Myocyte (in vitro differentiated cells): ENCODE measurements around the gene STXBP3. TPM values are rescaled to one million over a fixed set of nuclear protein-coding genes. Genes with fewer than 3 reads are reported as not detected.

ENCODE experiments used
- DNase-seq: peaks from one replicate; pipeline ENCODE4 v3.0.0-alpha.2; 2012; ENCODE audit warnings: low read depth
- total RNA-seq: library from RNA; depleted of rRNA; stranded (reverse); fragments of >200 nt; gene quantifications from 2 replicates; pipeline ENCODE4 v1.2.3, GENCODE V29; 2014

STXBP3 gene
- total RNA-seq, 1 donor from 2014 or later: 40.0 TPM

DNA sequence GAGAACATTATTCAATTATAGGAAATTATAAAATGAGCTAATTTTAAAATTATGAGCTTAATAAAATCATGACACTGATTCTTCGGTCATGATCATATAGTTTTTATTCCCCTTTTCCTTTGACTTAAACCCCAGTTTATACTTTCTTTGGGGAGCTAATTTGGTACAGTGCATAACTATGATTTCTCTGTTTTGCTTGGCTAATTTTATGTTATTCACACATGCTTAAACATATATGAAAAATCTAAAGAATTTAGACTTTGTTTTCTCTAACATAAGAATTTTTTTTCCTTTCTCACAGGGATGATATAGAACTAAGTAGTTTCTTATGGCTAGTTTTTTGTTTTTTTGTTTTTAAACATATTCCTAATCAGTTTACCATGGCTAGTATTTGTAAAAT is 52.5 kb downstream of the STXBP3 start:
- DNase-seq: no peak

DNA sequence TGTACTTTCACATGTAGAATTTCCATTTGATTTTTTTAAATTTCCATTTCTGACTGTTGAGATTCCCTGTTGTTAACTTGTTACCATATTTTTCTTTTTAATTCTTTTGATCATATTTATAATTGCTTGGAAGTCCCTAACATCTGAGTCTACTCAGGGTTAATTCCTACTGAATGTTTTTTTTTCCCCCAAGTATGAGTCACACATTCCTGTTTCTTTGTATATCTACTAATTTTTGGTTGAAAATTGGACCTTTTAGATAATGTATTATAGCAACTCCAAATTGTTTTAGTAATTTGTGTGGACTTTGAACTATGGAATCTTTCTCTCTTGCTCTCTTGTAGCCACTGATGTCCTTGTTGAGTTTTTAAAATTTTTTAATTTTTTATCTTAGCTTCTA is 54.6 kb downstream of the STXBP3 start:
- DNase-seq: no peak

DNA sequence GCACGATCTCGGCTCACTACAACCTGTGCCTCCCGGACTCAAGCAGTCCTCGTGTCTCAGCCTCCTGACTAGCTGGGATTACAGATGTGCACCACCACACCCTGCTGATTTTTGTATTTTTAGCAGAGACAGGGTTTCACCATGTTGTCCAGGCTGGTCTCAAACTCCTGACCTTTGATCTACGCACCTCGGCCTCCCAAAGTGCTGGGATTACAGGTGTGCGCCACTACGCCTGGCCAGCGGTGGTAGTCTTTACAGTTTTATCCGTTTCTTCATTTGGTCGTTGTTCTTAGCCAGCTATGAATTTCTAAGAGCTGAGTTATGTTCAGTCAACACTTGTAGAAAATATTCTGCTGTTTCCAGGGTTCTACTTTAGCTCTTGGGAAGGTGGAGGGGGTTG is 57.1 kb downstream of the STXBP3 start:
- no peak for DNase-seq

DNA sequence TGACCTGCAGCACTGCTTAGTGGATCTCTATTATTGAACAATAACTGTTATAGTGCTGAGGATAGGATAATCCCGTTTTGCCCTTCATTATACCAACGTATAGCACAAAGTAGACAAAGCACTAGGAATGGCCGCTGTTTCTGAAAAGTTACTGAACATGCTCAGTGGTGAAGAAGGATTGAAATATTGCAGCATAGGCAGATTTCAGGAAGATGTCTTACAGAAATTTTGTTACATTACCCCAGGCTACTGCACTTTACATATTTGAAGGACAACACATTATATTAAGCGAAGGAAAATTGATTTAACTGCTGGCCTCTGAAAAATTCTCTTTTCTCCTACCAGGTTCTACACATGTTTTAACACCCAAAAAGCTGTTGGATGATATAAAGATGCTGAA is 62.0 kb downstream of the STXBP3 start:
- no peak for DNase-seq

DNA sequence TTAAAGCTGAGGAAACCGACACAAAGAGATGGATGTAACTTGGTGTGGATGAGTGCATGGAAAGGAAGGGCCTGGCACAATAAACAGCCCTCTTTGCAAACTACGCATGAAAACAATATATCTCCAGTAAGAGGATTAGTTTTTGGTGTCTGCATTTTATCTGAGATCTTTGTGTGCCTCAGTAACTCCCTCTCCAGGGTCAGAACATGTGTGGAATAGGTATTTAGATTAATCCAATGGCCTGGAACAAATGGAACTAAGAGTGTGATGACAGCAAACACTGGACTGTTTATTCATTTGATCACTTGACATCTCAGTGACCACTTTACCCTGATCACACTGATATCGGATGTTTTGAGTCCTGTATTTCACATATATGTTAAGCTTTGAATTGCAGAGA is 65.1 kb downstream of the STXBP3 start:
- no peak for DNase-seq

DNA sequence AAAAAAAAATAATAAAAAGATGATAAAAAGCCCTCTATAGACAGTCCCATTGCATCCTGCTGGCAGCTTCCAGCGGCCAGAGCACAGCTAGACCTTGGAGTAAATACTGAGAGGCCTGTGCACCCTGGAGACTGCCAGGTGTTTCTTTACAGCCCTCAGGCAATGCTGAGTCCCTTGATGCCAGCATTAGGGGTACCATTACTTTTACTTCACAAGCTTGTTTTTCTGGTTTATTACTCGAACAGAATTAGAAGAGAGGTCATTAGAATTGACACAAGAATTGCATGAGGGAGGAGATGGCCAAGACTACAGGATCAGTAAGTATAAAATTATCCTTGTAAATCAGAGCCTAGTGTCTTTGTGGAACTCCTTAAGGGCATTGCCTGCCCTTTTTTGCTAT is 66.9 kb downstream of the STXBP3 start:
- no peak for DNase-seq

DNA sequence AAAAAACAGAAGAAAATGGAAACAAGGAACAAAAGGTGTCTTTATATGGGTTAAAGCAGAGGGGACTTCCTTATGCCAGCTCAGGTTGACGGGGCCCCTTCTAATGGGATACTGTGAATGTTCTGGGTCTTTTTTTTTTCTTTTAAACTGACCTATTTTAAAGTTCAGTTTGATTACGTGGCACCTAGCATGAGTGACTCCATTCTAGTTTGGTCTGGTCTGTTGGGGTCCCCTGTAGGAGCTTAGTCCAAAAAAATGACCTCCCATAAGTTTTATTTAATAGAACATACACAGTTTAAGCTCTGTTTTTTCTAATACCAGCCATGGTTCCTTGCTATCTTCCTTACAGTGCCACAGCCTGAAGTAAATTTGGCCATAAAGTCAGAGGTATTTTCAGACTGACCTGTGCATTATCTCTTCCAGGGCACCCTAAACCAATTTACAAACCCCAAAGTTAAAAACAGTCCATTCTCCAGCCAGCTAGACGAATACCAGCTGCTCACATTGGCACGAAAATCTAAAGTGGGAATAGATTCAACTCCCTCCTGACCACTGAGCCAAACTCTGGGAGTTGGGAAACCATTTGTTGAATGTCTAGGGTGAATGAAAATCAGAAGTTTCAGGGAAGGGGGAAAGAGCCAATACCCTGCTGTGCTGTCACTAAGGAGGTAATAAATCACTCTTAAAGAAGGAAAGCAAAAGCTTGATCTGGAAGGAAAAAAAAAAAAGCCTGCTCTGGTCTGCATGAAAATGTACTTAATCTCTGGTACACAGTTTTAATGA is 68.1 kb downstream of the STXBP3 start:
- DNase-seq: peak; percentile 89

DNA sequence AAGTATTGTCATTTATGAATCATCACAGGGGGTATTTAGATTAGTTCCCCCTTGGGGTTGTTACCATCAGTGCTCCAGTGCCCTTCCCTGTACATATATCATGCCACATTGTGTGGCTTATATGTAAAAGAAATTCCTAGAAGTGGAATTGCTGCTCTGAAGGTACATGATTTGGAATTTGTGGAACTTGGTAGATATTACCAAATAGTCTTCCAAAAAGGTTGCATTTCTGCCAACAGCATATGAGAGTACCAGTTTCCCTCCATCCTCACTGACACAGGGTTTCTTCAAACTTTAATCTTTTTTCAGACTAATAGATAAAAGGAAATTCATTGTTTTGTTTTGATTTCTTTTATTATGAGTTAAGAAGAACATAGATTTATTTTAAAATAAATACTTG is 69.1 kb downstream of the STXBP3 start:
- peak; percentile 37 for DNase-seq

DNA sequence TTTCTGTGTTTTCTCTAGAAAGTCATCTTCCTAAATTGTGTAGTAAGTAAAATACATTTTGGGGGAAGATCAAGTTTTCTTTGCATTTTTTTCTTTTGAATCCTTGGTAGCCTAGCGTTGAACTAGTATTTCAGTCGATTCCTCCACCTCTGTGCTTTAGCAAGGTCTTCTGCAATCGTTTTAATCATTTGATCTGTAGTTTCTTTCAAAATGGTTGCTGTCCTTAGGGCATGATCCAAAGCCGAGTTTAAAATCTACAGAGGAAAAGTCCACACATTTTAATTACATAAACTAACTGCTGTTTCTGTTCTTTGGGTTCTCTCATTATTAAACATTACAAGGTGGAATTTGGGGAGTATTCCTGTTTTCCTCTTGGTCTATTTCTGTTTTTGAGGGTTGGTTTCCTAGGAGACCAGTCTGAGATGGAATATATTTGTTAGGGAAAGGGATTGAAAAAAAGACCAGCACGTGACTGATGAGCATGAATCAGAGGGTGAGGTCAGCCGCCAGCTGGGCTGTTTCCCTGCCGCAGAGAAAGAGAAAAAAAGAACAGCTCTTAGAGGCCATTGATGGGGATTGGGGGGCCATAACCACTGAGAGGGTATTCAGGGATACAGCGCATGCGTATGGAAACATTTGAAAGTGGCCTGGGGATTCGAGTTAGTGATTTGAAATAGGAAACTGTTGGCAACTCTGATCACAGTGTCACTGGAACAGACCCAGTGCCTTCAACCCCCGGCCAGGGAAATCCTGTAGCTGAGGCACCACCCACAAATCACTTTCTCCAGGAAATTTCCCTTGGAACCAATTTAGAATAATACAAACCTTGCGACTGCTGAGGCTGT is 69.8 kb downstream of the STXBP3 start:
- DNase-seq: peak; percentile 97

DNA sequence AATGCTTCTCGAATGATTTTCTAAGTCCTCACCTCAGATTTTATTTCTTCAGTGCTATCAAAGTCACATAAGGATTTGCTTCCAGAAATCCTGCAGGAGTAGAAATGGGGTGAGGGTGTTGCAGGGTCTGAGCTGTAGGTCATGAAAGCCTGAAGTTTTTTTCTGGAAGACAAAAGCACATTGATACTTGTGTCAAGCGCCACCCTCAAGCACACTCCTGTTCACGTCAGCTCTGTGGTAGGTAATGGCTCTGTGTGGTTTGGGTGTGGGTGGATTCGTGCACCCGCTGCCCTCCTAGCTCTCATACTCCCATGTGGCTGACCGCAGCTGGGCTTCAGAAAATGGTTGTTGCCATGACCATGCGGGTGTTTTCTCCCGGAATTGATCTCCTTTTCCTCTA is 70.5 kb downstream of the STXBP3 start:
- DNase-seq: peak; percentile 97

DNA sequence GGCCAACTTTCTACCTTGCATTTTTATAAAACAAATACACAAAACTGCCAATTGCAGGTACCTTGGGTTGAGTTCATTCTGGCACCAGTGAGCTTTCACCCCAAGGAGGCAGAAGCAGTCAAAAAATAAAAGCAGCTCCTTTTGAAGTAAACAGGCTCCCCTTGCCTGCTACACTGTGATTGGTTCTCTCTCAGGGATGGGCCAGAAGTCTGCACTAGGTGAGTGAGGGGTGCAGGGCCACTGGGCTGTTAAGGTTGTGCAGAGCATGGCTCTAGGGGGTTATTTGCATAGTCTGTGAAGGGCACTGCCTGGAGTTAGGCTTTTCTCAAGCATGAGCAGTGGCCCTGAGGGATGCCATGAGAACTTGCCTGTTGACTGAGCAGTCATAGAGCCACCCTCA is 71.3 kb downstream of the STXBP3 start:
- no peak for DNase-seq

DNA sequence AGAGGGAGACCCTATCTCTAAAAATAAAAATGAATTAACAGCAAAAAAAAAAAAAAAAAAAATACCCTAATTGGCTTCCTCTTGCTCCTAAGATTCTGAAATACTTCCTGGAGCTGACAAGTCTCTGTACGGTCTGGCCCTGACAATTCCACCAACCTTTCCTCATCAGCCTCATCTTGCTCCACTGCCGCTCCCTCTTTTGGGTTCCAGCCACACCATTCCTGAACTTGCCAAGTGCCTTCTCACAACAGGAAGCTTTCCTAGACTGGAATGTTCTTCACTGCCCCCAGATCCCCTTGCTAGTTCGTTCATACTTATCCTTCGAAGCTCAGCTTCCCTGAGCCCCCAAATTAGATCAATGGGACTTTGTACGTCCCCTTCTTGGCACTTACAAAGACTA is 73.4 kb downstream of the STXBP3 start:
- DNase-seq: no peak

DNA sequence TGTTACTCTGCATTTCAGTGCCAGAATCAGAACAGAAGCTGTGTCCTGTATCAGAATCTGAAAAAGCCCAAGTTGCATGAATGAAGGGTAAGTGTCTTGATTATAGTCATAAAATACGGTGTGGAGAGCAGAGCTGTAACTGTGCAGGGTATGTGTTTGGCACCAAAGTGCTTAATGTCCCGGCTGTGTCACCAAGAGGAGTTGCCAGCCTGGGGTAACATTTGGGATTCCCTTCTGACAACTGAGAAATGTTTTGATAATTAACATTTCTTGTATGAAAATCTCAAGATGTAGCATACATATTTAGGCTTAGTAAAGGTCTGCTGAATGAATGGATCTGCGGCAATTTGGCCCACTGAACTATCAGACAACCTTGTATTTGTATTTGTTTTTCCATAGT is 77.2 kb downstream of the STXBP3 start:
- no peak for DNase-seq

DNA sequence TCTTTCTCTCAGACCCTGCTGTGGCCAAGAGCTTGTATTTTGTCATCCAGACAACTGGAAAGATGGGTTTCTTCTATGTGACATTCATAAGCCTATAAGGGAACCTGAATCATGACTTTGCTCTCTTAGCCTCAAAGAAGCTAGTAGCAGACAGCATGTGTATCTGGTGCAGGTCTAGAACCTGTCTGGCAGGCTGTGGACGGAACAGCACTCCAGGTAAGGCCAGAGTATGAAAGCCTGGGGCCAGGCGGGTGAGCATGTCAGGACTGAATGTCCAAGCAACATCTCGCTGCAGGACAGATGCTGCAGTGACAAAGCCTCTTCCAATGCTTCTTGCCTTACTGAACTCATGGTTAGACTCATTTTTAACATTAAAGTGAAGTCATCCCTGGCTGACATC is 77.6 kb downstream of the STXBP3 start:
- DNase-seq: no peak

DNA sequence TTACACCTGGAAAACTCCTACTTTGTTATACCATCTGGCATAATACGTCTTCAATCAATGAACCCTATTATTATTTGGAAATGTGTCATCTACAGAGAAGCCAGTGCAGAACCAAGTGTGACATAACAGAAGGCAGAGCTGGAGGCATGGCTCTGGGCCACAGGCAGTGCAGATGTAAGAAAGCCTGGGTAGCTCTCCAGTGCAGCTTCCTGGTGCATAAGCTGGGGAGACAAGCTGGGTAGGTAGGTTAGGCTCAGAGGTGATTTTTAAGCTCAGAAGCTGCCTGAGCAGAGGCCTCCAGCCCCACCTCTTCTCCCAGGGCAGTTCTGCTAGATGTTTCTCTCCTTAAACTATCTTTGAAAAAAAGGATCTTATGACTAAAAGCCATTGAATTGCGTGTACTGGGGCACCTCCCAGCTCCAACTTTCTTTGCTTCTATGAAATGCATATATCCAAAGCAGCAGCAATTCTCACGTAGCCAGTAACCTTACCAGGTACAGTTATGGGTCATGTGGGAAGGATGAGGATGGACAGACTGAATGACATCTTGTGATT is 79.7 kb downstream of the STXBP3 start:
- no peak for DNase-seq

DNA sequence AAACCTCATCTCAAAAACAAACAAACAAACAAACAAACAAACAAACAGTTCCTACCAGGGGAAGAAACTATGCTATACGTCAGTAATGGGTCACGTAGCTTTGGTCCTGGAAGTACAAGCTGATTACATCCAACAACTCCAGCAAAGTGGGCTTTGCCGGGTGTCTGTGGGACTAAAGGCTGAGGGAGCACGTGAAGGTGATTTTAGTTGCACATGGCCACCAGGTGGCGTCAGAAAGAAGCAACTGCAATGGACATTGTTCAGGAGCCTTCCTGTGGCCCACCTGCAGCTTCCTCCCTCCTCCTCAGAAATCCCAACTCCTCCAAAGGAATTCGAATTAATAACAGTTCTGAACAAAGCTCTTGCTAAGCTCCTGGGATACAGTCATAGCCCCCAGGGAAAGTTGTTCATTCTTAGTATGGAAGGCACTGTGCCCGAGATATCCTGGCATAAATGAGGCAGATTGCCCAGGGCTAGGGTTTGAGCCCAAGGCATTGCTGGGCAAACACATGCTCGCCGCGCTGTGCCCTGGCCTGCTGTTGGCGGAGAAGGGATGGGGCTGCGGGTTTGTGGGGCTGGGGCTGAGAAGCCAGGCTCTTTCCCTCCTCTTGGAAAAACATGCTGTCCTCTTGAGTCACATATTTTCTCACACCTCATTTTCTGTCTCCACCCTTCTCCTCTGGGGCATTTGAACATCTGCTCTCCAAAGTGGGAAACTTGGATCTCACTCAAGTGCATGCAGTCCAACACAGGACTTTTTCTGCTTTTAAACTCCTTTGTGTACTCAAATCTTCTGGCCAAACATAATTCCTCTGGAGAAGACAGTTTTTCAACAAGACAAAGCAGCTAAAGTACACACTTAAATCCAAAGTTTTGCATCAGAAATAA is 81.8 kb downstream of the STXBP3 start:
- peak; percentile 96 for DNase-seq

DNA sequence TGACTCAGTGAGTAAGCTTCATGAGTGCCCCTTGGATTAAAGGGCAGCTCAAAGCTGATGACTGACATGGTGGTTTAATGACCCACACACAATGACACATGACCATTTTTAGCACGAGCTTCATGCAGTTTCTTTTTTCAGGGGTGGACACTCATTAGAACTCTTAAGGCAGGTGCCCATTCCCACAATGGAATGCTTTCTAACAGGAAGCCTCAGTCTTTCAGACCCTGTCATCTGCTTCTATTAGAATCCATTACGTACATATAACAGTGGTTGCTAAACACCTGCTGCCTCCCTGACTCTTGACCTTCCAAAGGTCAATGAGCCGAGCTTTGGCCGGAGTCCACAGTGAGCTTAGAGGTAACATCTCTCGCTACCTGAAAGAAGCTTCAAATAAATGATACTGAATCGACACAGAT is 83.0 kb downstream of the STXBP3 start:
- DNase-seq: peak; percentile 100

DNA sequence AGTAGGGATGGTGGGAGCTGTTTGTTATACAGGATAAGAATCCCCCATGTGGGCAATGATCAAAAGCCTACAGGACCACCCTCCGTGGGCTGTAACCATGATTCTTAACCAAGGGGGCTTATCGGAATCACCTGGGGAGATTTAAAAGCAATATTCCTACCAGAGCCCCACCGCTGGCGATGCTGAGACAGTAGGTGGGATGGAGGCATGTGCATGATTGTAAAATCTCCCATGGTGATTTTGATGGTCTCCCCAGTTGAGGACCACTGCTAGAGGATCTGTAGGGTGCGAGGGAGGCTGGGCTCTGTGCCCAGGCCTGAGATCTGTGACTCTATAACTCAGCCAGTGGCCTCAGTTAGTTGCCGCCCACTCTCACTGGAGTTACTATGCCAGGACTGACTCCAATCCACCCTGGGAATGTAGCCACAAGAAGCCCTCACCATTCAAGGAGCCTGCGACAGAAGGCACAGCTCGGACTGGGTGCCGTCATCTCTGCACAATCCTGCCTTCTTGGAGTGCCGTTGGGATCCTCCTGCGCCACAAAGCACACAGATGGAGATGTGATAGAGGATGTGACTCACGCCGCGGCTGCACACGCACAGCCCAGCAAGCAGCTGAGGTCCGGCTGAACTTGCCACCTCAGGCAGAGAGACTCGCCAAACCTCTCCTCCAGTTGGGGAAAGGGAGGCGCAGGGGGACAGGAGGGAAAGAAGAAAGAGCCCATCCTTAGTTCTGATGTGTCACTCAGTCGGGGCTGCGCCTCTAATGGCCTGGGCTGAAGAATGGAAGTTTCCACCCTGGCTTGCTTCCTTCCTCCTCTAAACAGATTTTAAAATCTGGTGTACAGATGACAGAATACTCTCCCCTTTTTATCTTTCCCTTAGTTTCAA is 83.9 kb downstream of the STXBP3 start:
- DNase-seq: peak; percentile 100

DNA sequence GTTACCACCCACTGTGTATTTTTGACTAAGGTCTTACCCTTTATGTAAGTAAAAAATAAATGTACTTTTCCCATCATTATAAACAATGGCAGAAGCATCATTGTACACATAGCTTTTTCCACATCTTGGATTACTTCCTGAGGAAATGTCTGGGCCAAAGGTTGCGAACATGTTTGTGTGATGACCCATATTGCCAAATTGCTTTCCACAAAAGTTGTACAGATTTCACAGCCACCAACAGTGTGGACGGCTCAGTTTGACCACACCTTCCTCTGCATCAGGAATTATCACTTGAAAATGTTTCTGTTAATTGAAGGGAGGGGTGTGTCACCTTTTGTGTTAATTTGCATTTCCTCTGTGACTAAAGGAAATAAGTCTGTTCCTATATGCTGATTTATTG is 84.8 kb downstream of the STXBP3 start:
- peak; percentile 74 for DNase-seq

DNA sequence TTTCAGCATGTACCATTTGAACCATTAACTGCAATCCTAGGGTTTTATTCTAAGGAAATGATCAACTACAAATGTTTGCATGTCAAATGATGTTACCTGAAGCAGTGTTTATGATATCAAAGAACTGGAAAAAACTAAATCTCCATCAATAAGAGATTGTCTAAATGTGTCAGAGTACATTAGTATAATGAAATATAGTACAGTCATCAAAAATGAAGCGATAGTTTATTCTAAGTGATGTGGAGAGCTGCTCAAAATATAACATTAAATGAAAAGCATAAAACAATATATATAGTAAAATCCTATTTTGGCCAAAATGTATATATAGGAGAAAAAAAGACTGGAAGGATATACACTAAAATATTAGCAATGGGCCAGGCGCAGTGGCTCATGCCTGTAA is 86.5 kb downstream of the STXBP3 start:
- DNase-seq: no peak
